Caco-2 (cell line): ENCODE measurements around the gene TCF12. TPM values are rescaled to one million over a fixed set of nuclear protein-coding genes. Genes with fewer than 3 reads are reported as not detected.

Experiments used
- BruUV-seq: library from RNA; stranded (reverse); fragments of 400-500 nt; replicated peaks from 2 replicates; lab custom pipeline; 2021; lab: Mats Ljungman, UMichigan
- CTCF ChIA-PET: fragments of 300-600 bp; sonication (Branson Sonifier 250); formaldehyde crosslinking; loops from one replicate; lab custom pipeline; 2022; ENCODE audit warnings: antibody characterized with exemption; lab: Charles Lee
- POLR2A ChIA-PET: fragments of 300-600 bp; sonication (Branson Sonifier 250); formaldehyde crosslinking; loops from one replicate; lab custom pipeline; 2022; ENCODE audit warnings: antibody characterized with exemption; lab: Charles Lee
- DNase-seq, 2 experiments: peaks; one replicate each; pipeline versions ENCODE4 v3.0.0 to v3.0.0-alpha.2; 2020 to 2022
- H3K27me3 ChIP-seq: replicated peaks from 2 replicates; pipeline ENCODE4 v1.6.0; 2011; ENCODE audit warnings: low read length; ENCODE audit not compliant: control insufficient read depth, insufficient read depth
- H3K36me3 ChIP-seq: 2 replicates; pipeline ENCODE4 v1.5.1; 2011; ENCODE audit warnings: low read length; ENCODE audit not compliant: control insufficient read depth, insufficient read depth
- H3K4me1 ChIP-seq: fragments of 250-450 bp; sonication (Bioruptor Pico); 2 replicates; pipeline ENCODE4 v1.5.1; 2020; ENCODE audit warnings: mild to moderate bottlenecking
- H3K4me3 ChIP-seq: 2 replicates; pipeline ENCODE4 v1.5.1; 2011; ENCODE audit warnings: low read depth, mild to moderate bottlenecking, control low read depth, low read length
- H3K9me3 ChIP-seq: fragments of 250-450 bp; sonication (Bioruptor Pico); 2 replicates; pipeline ENCODE4 v1.5.1; 2020; ENCODE audit warnings: mild to moderate bottlenecking, moderate library complexity
- H3K27ac Mint-ChIP-seq: one replicate; pipeline ENCODE4 v1.8.0; 2022; ENCODE audit warnings: mixed read lengths; ENCODE audit not compliant: unreplicated experiment
- H3K27me3 Mint-ChIP-seq: one replicate; pipeline ENCODE4 v1.8.0; 2022; ENCODE audit warnings: mixed read lengths; ENCODE audit not compliant: insufficient read depth, unreplicated experiment
- H3K36me3 Mint-ChIP-seq: one replicate; pipeline ENCODE4 v1.8.0; 2022; ENCODE audit warnings: mild to moderate bottlenecking, mixed read lengths; ENCODE audit not compliant: insufficient read depth, unreplicated experiment
- H3K4me1 Mint-ChIP-seq: one replicate; pipeline ENCODE4 v1.8.0; 2022; ENCODE audit warnings: low read depth, mixed read lengths; ENCODE audit not compliant: unreplicated experiment
- H3K4me3 Mint-ChIP-seq: one replicate; pipeline ENCODE4 v1.8.0; 2022; ENCODE audit warnings: mild to moderate bottlenecking, moderate library complexity, mixed read lengths; ENCODE audit not compliant: unreplicated experiment
- H3K9me3 Mint-ChIP-seq: one replicate; pipeline ENCODE4 v1.8.0; 2022; ENCODE audit warnings: mixed read lengths; ENCODE audit not compliant: unreplicated experiment
- intact Hi-C: fragments of 100-400 bp; cut with micrococcal nuclease; formaldehyde crosslinking; loops from one replicate; pipeline ENCODE4 v1.10.0; 2022; ENCODE audit not compliant: unreplicated experiment
- total RNA-seq: library from RNA; stranded (reverse); gene quantifications from 2 replicates; pipeline ENCODE4 v1.2.3, GENCODE V29; 2022
- TF ChIP-seq, protein P1 (sequence below), 2 experiments: fragments of 200-600 bp in 1 of 2; IDR thresholded peaks; 1 replicate in 1 of 2; 2 replicates in 1 of 2; pipeline versions ENCODE4 v1.5.1 to v1.8.0; 2011 to 2022; ENCODE audit warnings: antibody characterized with exemption in 1 of 2, control low read depth in 1 of 2, inconsistent platforms in 1 of 2, low read depth in 1 of 2, low read length in 1 of 2, mild to moderate bottlenecking in 1 of 2, moderate library complexity in 1 of 2; ENCODE audit not compliant: insufficient read depth in 1 of 2, severe bottlenecking in 1 of 2, unreplicated experiment in 1 of 2

Gene TCF12
- total RNA-seq, 1 experiment from 2014 or later, result 64.4 TPM

DNA sequence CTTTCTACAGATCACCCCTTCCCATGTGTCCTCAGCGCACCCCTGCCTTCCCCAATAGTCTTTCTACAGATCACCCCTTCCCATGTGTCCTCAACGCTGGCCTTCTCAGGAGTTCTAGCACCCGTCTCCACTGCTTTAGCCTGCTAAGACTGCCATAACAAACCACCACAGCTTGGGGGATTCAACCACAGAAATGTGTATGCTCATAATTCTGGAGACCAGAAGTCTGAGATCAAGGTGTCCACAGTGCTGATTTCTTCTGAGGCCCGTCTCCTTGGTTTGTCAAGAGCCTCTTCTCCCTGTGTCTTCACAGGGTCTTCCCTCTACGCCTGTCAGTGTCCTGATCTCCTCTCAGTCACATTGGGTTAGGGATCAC lies 389.7 kb downstream of the TCF12 start:
- no peaks in the 10 kb centered on the region for H3K9me3 Mint-ChIP-seq
- H3K4me3 Mint-ChIP-seq, result no peak overlapping the region
- Histone ChIP-seq H3K4me1 (peaks cover 32% of the 10 kb centered on the region), H3K36me3 (no peaks in the 10 kb centered on the region), H3K4me3 (no peak overlapping the region), H3K9me3 (no peaks in the 10 kb centered on the region), H3K27me3 (no peaks in the 10 kb centered on the region)
- DNase-seq, result no peak
- H3K27me3 Mint-ChIP-seq, result no peaks in the 10 kb centered on the region
- ChIA-PET POLR2A (no interaction called here), CTCF (no interaction called here)
- TF ChIP-seq, protein P1, sequence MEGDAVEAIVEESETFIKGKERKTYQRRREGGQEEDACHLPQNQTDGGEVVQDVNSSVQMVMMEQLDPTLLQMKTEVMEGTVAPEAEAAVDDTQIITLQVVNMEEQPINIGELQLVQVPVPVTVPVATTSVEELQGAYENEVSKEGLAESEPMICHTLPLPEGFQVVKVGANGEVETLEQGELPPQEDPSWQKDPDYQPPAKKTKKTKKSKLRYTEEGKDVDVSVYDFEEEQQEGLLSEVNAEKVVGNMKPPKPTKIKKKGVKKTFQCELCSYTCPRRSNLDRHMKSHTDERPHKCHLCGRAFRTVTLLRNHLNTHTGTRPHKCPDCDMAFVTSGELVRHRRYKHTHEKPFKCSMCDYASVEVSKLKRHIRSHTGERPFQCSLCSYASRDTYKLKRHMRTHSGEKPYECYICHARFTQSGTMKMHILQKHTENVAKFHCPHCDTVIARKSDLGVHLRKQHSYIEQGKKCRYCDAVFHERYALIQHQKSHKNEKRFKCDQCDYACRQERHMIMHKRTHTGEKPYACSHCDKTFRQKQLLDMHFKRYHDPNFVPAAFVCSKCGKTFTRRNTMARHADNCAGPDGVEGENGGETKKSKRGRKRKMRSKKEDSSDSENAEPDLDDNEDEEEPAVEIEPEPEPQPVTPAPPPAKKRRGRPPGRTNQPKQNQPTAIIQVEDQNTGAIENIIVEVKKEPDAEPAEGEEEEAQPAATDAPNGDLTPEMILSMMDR (IDR thresholded peaks at IDR 0.05; ENCODE audit: insufficient read depth in 1 of 2, low read depth in 1 of 2, low read length in 1 of 2, severe bottlenecking in 1 of 2, unreplicated experiment in 1 of 2), result no peak
- H3K27ac Mint-ChIP-seq, result peak overlapping the region; percentile 39
- BruUV-seq, result no TSS peak
- H3K36me3 Mint-ChIP-seq, result no peaks in the 10 kb centered on the region
- peaks cover 30% of the 10 kb centered on the region for H3K4me1 Mint-ChIP-seq
- intact Hi-C loops, result loop anchor here (10.0 kb wide), 1 partner anchor 813 kb away; no protein-coding TSS in a partner anchor

DNA sequence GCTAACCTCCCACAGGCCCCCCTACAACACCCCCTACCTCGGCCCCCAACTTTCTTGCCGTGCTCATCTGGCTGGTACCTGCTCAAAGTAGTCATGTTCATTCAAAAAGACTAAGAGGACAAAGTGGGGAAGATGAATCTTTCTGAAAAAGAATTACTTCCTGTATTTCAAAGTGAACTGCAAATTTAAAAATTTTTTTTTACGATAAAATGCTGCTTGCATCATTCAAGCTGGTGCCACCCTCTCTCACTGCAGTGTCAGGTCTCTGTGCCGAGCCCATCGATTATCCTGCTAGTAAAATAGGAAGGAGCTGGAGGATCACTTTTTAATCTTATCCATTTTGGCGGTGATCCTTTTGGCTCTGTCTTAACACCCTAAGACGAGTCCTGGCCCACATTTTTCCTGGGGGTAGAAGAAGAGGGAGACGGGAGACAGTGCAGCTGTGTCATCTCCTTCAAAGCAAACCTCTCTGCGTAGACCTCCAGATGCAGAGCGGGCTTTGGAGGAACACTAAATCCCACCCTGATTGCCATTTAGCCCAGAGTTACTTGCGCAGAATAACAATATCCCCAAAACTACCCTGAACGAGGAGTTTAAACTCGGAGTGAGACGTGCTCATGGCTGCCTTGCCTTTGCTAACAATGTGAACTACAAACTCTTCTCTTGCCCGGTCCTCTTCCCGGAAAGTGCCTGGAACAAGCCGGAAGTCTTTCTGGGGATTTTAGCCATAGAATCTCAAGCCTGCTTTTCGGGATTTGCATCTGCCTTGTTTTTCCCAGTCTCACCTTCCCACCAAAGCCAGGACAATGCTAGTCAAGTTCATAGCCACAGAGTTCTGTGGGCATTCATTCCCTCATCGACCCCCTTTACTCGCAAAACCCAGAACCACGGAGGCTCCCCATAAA lies 391.7 kb downstream of the TCF12 start:
- no peaks in the 10 kb centered on the region for H3K27me3 ChIP-seq
- no peaks in the 10 kb centered on the region for H3K36me3 ChIP-seq
- TF ChIP-seq, protein P1 (IDR thresholded peaks at IDR 0.05; ENCODE audit: insufficient read depth in 1 of 2, low read depth in 1 of 2, low read length in 1 of 2, severe bottlenecking in 1 of 2, unreplicated experiment in 1 of 2), result no peak
- intact Hi-C loops, result loop anchor here (5.0 to 10.0 kb wide), 2 partner anchors 163 to 815 kb away; no protein-coding TSS in a partner anchor
- DNase-seq, result no peak
- Mint-ChIP-seq H3K4me3 (no peak overlapping the region), H3K4me1 (peaks cover 31% of the 10 kb centered on the region), H3K9me3 (no peaks in the 10 kb centered on the region), H3K27me3 (no peaks in the 10 kb centered on the region), H3K36me3 (no peaks in the 10 kb centered on the region), H3K27ac (peak overlapping the region; percentile 65)
- CTCF ChIA-PET, result interaction anchor here (0.7 to 0.8 kb wide), 2 partner anchors 36 to 97 kb away, joined by 3 read pairs; no protein-coding TSS in a partner anchor
- no peaks in the 10 kb centered on the region for H3K9me3 ChIP-seq
- POLR2A ChIA-PET, result no interaction called here
- H3K4me1 ChIP-seq, result peaks cover 32% of the 10 kb centered on the region
- BruUV-seq, result no TSS peak
- H3K4me3 ChIP-seq, result no peak overlapping the region

DNA sequence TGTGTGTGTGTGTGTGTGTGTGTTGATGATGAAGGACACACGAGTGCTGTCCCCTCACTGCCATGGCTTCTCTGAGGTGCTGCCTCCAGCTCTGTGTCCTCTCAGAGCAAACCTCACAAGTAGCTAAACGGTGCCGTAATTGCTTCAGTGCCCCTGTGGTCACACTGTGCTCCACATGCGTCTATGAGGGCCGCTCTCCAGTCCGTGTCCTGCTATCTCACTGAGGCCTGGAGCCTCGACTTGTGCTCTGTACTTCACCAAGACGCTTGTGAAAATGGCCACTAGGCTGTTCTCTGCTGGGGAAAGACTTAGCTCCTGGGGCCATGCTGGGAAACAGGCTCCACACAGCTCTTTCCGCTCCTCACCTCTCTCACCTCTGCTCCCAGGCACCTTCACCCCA lies 392.4 kb downstream of the TCF12 start:
- no peaks in the 10 kb centered on the region for H3K36me3 ChIP-seq
- ChIA-PET POLR2A (no interaction called here), CTCF (interaction anchor here (0.7 to 0.8 kb wide), 2 partner anchors 36 to 97 kb away, joined by 3 read pairs; no protein-coding TSS in a partner anchor)
- no peaks in the 10 kb centered on the region for H3K9me3 Mint-ChIP-seq
- peaks cover 32% of the 10 kb centered on the region for H3K4me1 ChIP-seq
- H3K27me3 Mint-ChIP-seq, result no peaks in the 10 kb centered on the region
- H3K4me3 ChIP-seq, result no peak overlapping the region
- H3K36me3 Mint-ChIP-seq, result no peaks in the 10 kb centered on the region
- intact Hi-C loops, result loop anchor here (5.0 kb wide), 1 partner anchor 164 kb away; no protein-coding TSS in a partner anchor
- TF ChIP-seq, protein P1 (IDR thresholded peaks at IDR 0.05; ENCODE audit: insufficient read depth in 1 of 2, low read depth in 1 of 2, low read length in 1 of 2, severe bottlenecking in 1 of 2, unreplicated experiment in 1 of 2), result no peak
- H3K27ac Mint-ChIP-seq, result peak overlapping the region; percentile 65
- H3K9me3 ChIP-seq, result no peaks in the 10 kb centered on the region
- no TSS peak for BruUV-seq
- no peak for DNase-seq
- no peak overlapping the region for H3K4me3 Mint-ChIP-seq
- H3K27me3 ChIP-seq, result no peaks in the 10 kb centered on the region
- peaks cover 31% of the 10 kb centered on the region for H3K4me1 Mint-ChIP-seq
